ENCODE measurements around the gene TUBA1C.
"Not testable (repeated sequence)": the region's sequence is repeated elsewhere in the genome, so short reads cannot be mapped to it uniquely, and the experiment has no call there.

The TUBA1C gene

DNA sequence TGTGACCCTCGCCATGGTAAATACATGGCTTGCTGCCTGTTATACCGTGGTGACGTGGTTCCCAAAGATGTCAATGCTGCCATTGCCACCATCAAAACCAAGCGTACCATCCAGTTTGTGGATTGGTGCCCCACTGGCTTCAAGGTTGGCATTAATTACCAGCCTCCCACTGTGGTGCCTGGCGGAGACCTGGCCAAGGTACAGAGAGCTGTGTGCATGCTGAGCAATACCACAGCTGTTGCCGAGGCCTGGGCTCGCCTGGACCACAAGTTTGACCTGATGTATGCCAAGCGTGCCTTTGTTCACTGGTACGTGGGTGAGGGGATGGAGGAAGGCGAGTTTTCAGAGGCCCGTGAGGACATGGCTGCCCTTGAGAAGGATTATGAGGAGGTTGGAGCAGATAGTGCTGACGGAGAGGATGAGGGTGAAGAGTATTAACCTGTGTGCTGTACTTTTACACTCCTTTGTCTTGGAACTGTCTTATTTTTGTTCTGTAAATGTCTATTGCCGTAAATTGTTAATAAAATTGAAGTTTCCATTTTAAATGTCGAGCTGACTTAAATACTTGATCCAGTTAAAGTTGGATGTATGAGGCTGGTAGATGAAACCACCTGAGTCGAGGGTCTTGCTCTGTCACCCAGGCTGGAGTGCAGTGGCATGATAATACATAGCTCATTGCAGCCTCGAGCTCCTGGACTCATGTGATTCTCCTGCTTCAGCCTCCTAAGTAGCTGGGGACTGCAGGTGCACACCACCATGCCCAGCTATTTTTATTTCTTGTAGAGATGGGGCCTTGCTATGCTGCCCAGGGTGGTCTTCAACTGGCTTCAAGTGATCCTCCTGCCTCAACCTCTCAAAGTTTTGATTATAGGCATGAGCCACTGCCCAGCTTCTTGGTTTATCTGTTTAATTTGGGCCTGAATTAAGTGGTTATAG, 8.2 kb downstream of the TUBA1C start:
- peaks cover 36 to 43% of the 10 kb centered on the region in 2 donors for H3K36me3 ChIP-seq (ENCODE audit: control insufficient read depth in 2 of 2, insufficient read depth in 2 of 2, low read length in 2 of 2)
- H3K9ac ChIP-seq (ENCODE audit: low read depth in 1 of 2, low read length in 2 of 2) = no peak overlapping the region

DNA sequence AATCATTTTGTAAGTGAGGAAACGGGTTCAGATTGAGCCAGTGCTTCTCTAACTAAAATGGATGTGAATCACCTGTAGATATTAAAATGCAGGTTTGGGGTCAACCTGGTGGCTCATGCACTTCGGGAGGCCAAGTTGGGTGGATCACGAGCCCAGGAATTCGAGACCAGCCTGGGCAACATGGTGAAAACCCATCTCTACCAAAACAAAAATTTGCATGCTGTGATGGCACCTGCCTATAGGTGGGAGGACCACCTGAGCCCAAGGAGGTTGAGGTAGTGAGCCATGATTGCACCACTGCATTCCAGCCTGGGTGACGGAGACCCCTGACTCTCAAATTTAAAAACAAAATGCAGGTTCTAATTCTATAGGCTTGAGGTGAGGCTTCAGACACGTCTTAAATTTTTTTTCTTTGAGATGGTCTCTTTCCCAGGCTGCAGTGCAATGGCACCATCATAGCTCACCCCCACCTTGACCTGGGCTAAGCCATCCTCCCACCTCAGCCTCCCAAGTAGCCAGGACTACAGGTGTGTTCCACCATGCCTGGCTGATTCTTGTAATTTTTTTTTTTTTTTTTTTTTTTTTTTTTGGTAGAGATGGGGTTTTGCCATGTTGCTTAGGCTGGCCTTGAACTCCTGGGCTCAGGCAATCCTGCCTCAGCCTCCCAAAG, 9.0 kb downstream of the TUBA1C start:
- H3K27me3 ChIP-seq (ENCODE audit: control insufficient read depth in 2 of 2, insufficient read depth in 2 of 2, low read length in 2 of 2) = no peaks in the 10 kb centered on the region
- H3K27ac ChIP-seq (ENCODE audit: low read depth in 2 of 2, low read length in 2 of 2) = no peak overlapping the region
- H3K36me3 ChIP-seq (ENCODE audit: control insufficient read depth in 2 of 2, insufficient read depth in 2 of 2, low read length in 2 of 2) = peaks cover 36 to 43% of the 10 kb centered on the region in 2 donors
- H3K4me1 ChIP-seq (ENCODE audit: control insufficient read depth in 2 of 2, insufficient read depth in 2 of 2, low read length in 2 of 2) = no peaks in the 10 kb centered on the region
- H3K9ac ChIP-seq (ENCODE audit: low read depth in 1 of 2, low read length in 2 of 2) = no peak overlapping the region
- no peak overlapping the region for H3K4me3 ChIP-seq (ENCODE audit: low read length in 2 of 2)
- no peaks in the 10 kb centered on the region for H3K9me3 ChIP-seq (ENCODE audit: control insufficient read depth in 2 of 2, low read length in 2 of 2)

More for the DNA sequence above, 8.2 kb downstream of the TUBA1C start:
- no peaks in the 10 kb centered on the region for H3K9me3 ChIP-seq (ENCODE audit: control insufficient read depth in 2 of 2, low read length in 2 of 2)
- H3K4me3 ChIP-seq (ENCODE audit: low read length in 2 of 2) = no peak overlapping the region
- H3K27me3 ChIP-seq (ENCODE audit: control insufficient read depth in 2 of 2, insufficient read depth in 2 of 2, low read length in 2 of 2) = no peaks in the 10 kb centered on the region
- no peak overlapping the region for H3K27ac ChIP-seq (ENCODE audit: low read depth in 2 of 2, low read length in 2 of 2)
- peaks cover 0 to 3% of the 10 kb centered on the region in 2 donors for H3K4me1 ChIP-seq (ENCODE audit: control insufficient read depth in 2 of 2, insufficient read depth in 2 of 2, low read length in 2 of 2)

- Histone ChIP-seq H3K4me1 (ENCODE audit: control insufficient read depth in 2 of 2, insufficient read depth in 2 of 2, low read length in 2 of 2) (peaks cover 0 to 2% of the 10 kb centered on the region in 2 donors), H3K4me3 (ENCODE audit: low read length in 2 of 2) (no peak overlapping the region), H3K9ac (ENCODE audit: low read depth in 1 of 2, low read length in 2 of 2) (no peak overlapping the region), H3K27me3 (ENCODE audit: control insufficient read depth in 2 of 2, insufficient read depth in 2 of 2, low read length in 2 of 2) (no peaks in the 10 kb centered on the region), H3K27ac (ENCODE audit: low read depth in 2 of 2, low read length in 2 of 2) (no peak overlapping the region), H3K9me3 (ENCODE audit: control insufficient read depth in 2 of 2, low read length in 2 of 2) (no peaks in the 10 kb centered on the region), H3K36me3 (ENCODE audit: control insufficient read depth in 2 of 2, insufficient read depth in 2 of 2, low read length in 2 of 2) (peaks cover 35 to 39% of the 10 kb centered on the region in 2 donors)
Observed at GRCh38 chr12:49274396-49275069, 9.7 kb downstream of the TUBA1C start.

DNA sequence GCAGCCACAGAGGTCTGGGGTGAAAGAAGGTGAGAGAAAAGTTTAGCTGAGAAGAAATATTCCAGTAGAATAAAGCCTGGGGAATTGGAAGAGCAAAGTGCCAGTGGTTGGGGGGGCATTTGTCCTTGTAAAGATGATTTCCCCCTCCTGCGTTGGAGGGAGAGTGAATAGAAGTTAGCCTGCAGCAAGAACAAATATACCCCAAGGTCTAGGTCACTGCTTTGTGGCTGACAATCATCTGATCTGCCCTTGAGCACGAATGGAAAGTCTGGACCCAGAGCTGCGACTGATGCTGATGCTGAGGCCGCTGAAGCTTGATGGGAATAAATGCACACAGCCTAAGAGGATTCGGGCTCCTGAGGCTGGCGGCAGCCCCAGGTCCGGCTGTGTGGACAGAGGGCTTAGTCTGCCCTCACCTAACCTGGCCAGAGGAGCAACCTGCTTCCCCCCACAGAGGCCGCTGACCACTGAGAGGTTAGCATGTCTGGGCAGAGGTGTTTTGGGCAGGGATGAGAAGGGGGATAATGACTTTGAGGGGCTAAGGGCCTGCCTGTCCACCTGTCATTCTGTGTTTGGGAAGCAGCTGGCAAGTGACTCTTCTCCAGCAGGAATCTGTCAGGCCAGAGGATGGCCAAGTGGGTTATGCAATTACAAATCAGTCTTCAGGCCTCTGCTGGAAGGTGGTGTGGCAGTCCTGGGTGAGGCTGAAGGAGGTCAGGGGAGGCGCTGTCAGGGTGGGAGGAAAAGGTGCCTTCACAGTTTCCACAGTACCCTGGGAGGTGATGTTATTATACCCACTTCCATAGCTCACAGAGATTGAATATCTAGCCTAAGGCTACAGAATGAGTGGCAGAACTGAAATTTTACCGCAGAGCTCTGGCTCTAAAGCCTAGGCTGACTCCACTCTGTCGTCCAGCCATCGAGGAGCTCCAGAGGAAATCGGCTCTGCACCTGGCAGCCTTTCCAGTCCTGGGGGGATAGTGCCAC, 11.7 kb downstream of the TUBA1C start:
- no peak overlapping the region for H3K4me3 ChIP-seq (ENCODE audit: low read length in 2 of 2)
- no peak overlapping the region for H3K9ac ChIP-seq (ENCODE audit: low read depth in 1 of 2, low read length in 2 of 2)
- H3K4me1 ChIP-seq (ENCODE audit: control insufficient read depth in 2 of 2, insufficient read depth in 2 of 2, low read length in 2 of 2) = peaks cover 0 to 3% of the 10 kb centered on the region in 2 donors
- H3K27ac ChIP-seq (ENCODE audit: low read depth in 2 of 2, low read length in 2 of 2) = no peak overlapping the region
- H3K36me3 ChIP-seq (ENCODE audit: control insufficient read depth in 2 of 2, insufficient read depth in 2 of 2, low read length in 2 of 2) = peaks cover 16 to 20% of the 10 kb centered on the region in 2 donors
- no peaks in the 10 kb centered on the region for H3K9me3 ChIP-seq (ENCODE audit: control insufficient read depth in 2 of 2, low read length in 2 of 2)
- H3K27me3 ChIP-seq (ENCODE audit: control insufficient read depth in 2 of 2, insufficient read depth in 2 of 2, low read length in 2 of 2) = no peaks in the 10 kb centered on the region

DNA sequence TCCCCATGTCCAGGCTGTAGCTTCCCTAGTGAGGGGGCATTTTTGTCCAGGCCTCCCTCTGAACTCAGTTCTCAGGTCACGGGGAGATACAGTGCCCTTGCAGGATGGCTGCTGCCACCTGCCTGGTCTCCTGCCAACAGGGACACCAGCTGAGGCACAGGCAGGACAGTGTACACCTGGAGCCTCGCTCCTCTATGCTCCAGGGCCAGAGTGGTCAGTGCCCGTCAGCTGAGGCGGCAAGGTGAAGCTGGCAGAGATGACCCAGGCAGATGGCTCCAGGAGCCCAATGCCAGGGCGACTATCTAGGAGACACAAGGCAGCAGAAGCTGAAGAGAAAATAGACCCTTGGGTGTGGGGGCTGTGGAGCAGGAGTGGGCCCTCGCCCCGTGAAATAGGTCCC, 12.6 kb downstream of the TUBA1C start:
- Histone ChIP-seq H3K27me3 (ENCODE audit: control insufficient read depth in 2 of 2, insufficient read depth in 2 of 2, low read length in 2 of 2) (no peaks in the 10 kb centered on the region), H3K27ac (ENCODE audit: low read depth in 2 of 2, low read length in 2 of 2) (no peak overlapping the region), H3K36me3 (ENCODE audit: control insufficient read depth in 2 of 2, insufficient read depth in 2 of 2, low read length in 2 of 2) (peaks cover 11 to 16% of the 10 kb centered on the region in 2 donors)

GRCh38 chr12:49279706-49280159, 14.9 kb downstream of the TUBA1C start:
- Histone ChIP-seq H3K9me3 (ENCODE audit: control insufficient read depth in 2 of 2, low read length in 2 of 2) (no peaks in the 10 kb centered on the region), H3K9ac (ENCODE audit: low read depth in 1 of 2, low read length in 2 of 2) (no peak overlapping the region), H3K27ac (ENCODE audit: low read depth in 2 of 2, low read length in 2 of 2) (peak overlapping the region in 1 of 2 donors; percentile 16), H3K36me3 (ENCODE audit: control insufficient read depth in 2 of 2, insufficient read depth in 2 of 2, low read length in 2 of 2) (no peaks in the 10 kb centered on the region), H3K4me1 (ENCODE audit: control insufficient read depth in 2 of 2, insufficient read depth in 2 of 2, low read length in 2 of 2) (peaks cover 0 to 3% of the 10 kb centered on the region in 2 donors), H3K4me3 (ENCODE audit: low read length in 2 of 2) (no peak overlapping the region), H3K27me3 (ENCODE audit: control insufficient read depth in 2 of 2, insufficient read depth in 2 of 2, low read length in 2 of 2) (peaks cover 0 to 5% of the 10 kb centered on the region in 2 donors)

More for the DNA sequence above, 12.6 kb downstream of the TUBA1C start:
- H3K4me3 ChIP-seq (ENCODE audit: low read length in 2 of 2) = no peak overlapping the region
- H3K4me1 ChIP-seq (ENCODE audit: control insufficient read depth in 2 of 2, insufficient read depth in 2 of 2, low read length in 2 of 2) = peaks cover 0 to 3% of the 10 kb centered on the region in 2 donors
- H3K9me3 ChIP-seq (ENCODE audit: control insufficient read depth in 2 of 2, low read length in 2 of 2) = no peaks in the 10 kb centered on the region
- no peak overlapping the region for H3K9ac ChIP-seq (ENCODE audit: low read depth in 1 of 2, low read length in 2 of 2)

DNA sequence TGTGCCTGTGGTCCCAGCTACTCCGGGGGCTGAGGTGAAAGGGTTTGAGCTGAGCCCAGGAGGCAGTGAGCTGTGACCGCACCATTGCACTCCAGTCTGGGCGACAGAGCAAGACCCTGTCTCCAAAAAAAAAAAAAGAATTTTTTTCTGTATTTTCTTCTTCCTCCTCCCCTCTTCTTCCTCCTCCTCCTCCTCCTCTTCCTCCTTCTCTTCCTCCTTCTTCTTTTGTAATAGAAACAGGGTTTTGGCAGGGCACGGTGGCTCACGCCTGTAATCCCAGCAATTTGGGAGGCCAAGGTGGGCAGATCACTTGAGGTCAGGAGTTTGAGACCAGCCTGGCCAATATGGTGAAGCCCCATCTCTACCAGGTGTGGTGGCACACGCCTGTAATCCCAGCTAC, 15.7 kb downstream of the TUBA1C start:
- H3K4me1 ChIP-seq (ENCODE audit: control insufficient read depth in 2 of 2, insufficient read depth in 2 of 2, low read length in 2 of 2); H3K27me3 ChIP-seq (ENCODE audit: control insufficient read depth in 2 of 2, insufficient read depth in 2 of 2, low read length in 2 of 2); H3K36me3 ChIP-seq (ENCODE audit: control insufficient read depth in 2 of 2, insufficient read depth in 2 of 2, low read length in 2 of 2); H3K9ac ChIP-seq (ENCODE audit: low read depth in 1 of 2, low read length in 2 of 2); H3K4me3 ChIP-seq (ENCODE audit: low read length in 2 of 2); H3K27ac ChIP-seq (ENCODE audit: low read depth in 2 of 2, low read length in 2 of 2); H3K9me3 ChIP-seq (ENCODE audit: control insufficient read depth in 2 of 2, low read length in 2 of 2): not testable (repeated sequence)

- H3K9me3 ChIP-seq (ENCODE audit: control insufficient read depth in 2 of 2, low read length in 2 of 2) = no peaks in the 10 kb centered on the region
- H3K27ac ChIP-seq (ENCODE audit: low read depth in 2 of 2, low read length in 2 of 2) = no peak overlapping the region
- H3K9ac ChIP-seq (ENCODE audit: low read depth in 1 of 2, low read length in 2 of 2) = no peak overlapping the region
- H3K36me3 ChIP-seq (ENCODE audit: control insufficient read depth in 2 of 2, insufficient read depth in 2 of 2, low read length in 2 of 2) = no peaks in the 10 kb centered on the region
- H3K4me1 ChIP-seq (ENCODE audit: control insufficient read depth in 2 of 2, insufficient read depth in 2 of 2, low read length in 2 of 2) = peaks cover 0 to 3% of the 10 kb centered on the region in 2 donors
- no peak overlapping the region for H3K4me3 ChIP-seq (ENCODE audit: low read length in 2 of 2)
- peaks cover 3 to 7% of the 10 kb centered on the region in 2 donors for H3K27me3 ChIP-seq (ENCODE audit: control insufficient read depth in 2 of 2, insufficient read depth in 2 of 2, low read length in 2 of 2)
Observed at GRCh38 chr12:49282302-49282701, 17.4 kb downstream of the TUBA1C start.

DNA sequence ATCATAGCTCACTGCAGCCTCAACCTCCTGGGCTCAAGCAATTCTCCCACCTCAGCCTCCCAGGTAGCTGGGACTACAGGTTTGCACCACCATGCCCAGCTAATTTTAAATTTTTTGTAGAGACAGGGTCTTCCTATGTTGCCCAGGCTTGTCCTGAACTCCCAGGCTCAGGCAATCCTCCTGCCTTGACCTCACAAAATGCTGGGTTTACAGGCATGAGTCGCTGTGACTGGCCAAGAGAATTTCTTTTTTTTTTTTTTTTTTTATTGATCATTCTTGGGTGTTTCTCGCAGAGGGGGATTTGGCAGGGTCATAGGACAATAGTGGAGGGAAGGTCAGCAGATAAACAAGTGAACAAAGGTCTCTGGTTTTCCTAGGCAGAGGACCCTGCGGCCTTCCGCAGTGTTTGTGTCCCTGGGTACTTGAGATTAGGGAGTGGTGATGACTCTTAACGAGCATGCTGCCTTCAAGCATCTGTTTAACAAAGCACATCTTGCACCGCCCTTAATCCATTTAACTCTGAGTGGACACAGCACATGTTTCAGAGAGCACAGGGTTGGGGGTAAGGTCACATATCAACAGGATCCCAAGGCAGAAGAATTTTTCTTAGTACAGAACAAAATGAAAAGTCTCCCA, 18.0 kb downstream of the TUBA1C start:
- not testable (repeated sequence) for H3K4me3 ChIP-seq (ENCODE audit: low read length in 2 of 2); H3K4me1 ChIP-seq (ENCODE audit: control insufficient read depth in 2 of 2, insufficient read depth in 2 of 2, low read length in 2 of 2); H3K9ac ChIP-seq (ENCODE audit: low read depth in 1 of 2, low read length in 2 of 2); H3K9me3 ChIP-seq (ENCODE audit: control insufficient read depth in 2 of 2, low read length in 2 of 2); H3K27me3 ChIP-seq (ENCODE audit: control insufficient read depth in 2 of 2, insufficient read depth in 2 of 2, low read length in 2 of 2); H3K27ac ChIP-seq (ENCODE audit: low read depth in 2 of 2, low read length in 2 of 2); H3K36me3 ChIP-seq (ENCODE audit: control insufficient read depth in 2 of 2, insufficient read depth in 2 of 2, low read length in 2 of 2)
